K562 (cell line): ENCODE data around the gene C18orf63. TPM values are rescaled to one million over a fixed set of nuclear protein-coding genes. Genes with fewer than 3 reads are reported as not detected.

Experiments used
- ATAC-seq: fragments of 200-7000 bp; cut with Tn5 transposase; 3 replicates; pipeline ENCODE4 v1.9.1; 2020; ENCODE audit warnings: moderate library complexity
- BruUV-seq: library from RNA; stranded (reverse); fragments of 400-500 nt; replicated peaks from 2 replicates; lab custom pipeline; 2021; lab: Mats Ljungman, UMichigan
- CTCF ChIA-PET: fragments of 300-600 bp; formaldehyde crosslinking; extraction: SDS; loops from one replicate; lab custom pipeline; 2021; ENCODE audit warnings: low intra/inter-chr PET ratio; lab: Yijun Ruan, JAX
- POLR2A ChIA-PET: fragments of 300-600, 350-650 bp; sonication (Branson Sonifier 250); formaldehyde crosslinking; extraction: SDS; loops from one replicate; lab custom pipeline; 2021; ENCODE audit warnings: antibody characterized with exemption, inconsistent platforms; lab: Yijun Ruan, JAX
- DNase-seq, 4 experiments: peaks; one replicate each; pipeline versions ENCODE4 v3.0.0 to v3.0.0-alpha.2; 2011 to 2018; ENCODE audit warnings: low spot score in 3 of 4, mixed read lengths in 3 of 4; ENCODE audit errors: extremely low read depth in 1 of 4
- FAIRE-seq: peaks from 2 replicates; lab custom pipeline; 2011; peaks lifted over from hg19 to GRCh38; lab: Jason Lieb, UNC
- H2AFZ ChIP-seq: 2 replicates; pipeline ENCODE4 v1.6.0; 2011; ENCODE audit warnings: low read depth, low read length, control low read depth, inconsistent platforms
- H3K27ac ChIP-seq: fragments of 200-600 bp; 3 replicates; pipeline ENCODE4 v1.8.0; 2011; ENCODE audit warnings: low read depth, mild to moderate bottlenecking, control low read depth, inconsistent platforms, low read length, moderate library complexity, mixed read lengths; ENCODE audit errors: extremely low read depth
- H3K27me3 ChIP-seq, 2 experiments: fragments of 300-600 bp in 1 of 2; 2 replicates in 1 of 2; 3 replicates in 1 of 2; pipeline versions ENCODE4 v1.6.0 to v1.8.0; 2011; ENCODE audit warnings: inconsistent platforms in 2 of 2, low read length in 2 of 2, mild to moderate bottlenecking in 1 of 2, mixed read lengths in 1 of 2, moderate library complexity in 1 of 2; ENCODE audit not compliant: control insufficient read depth in 2 of 2, insufficient read depth in 2 of 2
- H3K36me3 ChIP-seq: fragments of 300-600 bp; 3 replicates; pipeline ENCODE4 v1.8.0; 2011; ENCODE audit warnings: mild to moderate bottlenecking, low read length, inconsistent platforms; ENCODE audit not compliant: control insufficient read depth, insufficient read depth
- H3K4me1 ChIP-seq, 2 experiments: fragments of 200-600 bp in 1 of 2; replicated peaks in 1 of 2; 2 replicates in 1 of 2; 3 replicates in 1 of 2; pipeline versions ENCODE4 v1.5.1 to v1.8.0; 2011; ENCODE audit warnings: inconsistent platforms in 2 of 2, low read length in 2 of 2, mild to moderate bottlenecking in 1 of 2, mixed read lengths in 1 of 2, moderate library complexity in 1 of 2; ENCODE audit not compliant: control insufficient read depth in 2 of 2, insufficient read depth in 2 of 2
- H3K4me2 ChIP-seq: 2 replicates; pipeline ENCODE4 v1.6.1; 2011; ENCODE audit warnings: low read length, control low read depth, inconsistent platforms, mixed read lengths; ENCODE audit not compliant: insufficient read depth
- H3K4me3 ChIP-seq: fragments of 200-600 bp; sonication (generic), shearing (Covaris generic); 2 replicates; pipeline ENCODE4 v1.5.1; 2016; ENCODE audit warnings: control low read depth, inconsistent platforms
- H3K79me2 ChIP-seq: fragments of 200-600 bp; 3 replicates; pipeline ENCODE4 v1.8.0; 2011; ENCODE audit warnings: low read length, inconsistent platforms; ENCODE audit not compliant: control insufficient read depth, insufficient read depth
- H3K9ac ChIP-seq, 2 experiments: 2 replicates each; pipeline versions ENCODE4 v1.6.0 to v1.6.1; 2011; ENCODE audit warnings: low read depth in 2 of 2, low read length in 2 of 2, control low read depth in 1 of 2, inconsistent platforms in 1 of 2, mild to moderate bottlenecking in 1 of 2, mixed read lengths in 1 of 2; ENCODE audit not compliant: insufficient read depth in 1 of 2
- H3K9me1 ChIP-seq: one replicate; pipeline ENCODE4 v1.6.0; 2011; ENCODE audit warnings: inconsistent platforms, mild to moderate bottlenecking, low read length, moderate library complexity; ENCODE audit not compliant: control insufficient read depth, insufficient read depth
- H3K9me3 ChIP-seq: replicated peaks from 2 replicates; pipeline ENCODE4 v1.5.1; 2011; ENCODE audit warnings: low read depth, low read length, inconsistent platforms; ENCODE audit not compliant: control insufficient read depth, insufficient read depth
- H4K20me1 ChIP-seq: replicated peaks from 2 replicates; pipeline ENCODE4 v1.6.1; 2011; ENCODE audit warnings: low read length, inconsistent platforms, mixed read lengths; ENCODE audit not compliant: control insufficient read depth, insufficient read depth
- CEBPG ChIP-seq, 3 experiments: fragments of 200-800 bp in 1 of 3; sonication (Bioruptor generic) in 1 of 3; sonication (generic) in 1 of 3; formaldehyde crosslinking in 1 of 3; IDR thresholded peaks in 2 of 3; conservative IDR thresholded peaks in 1 of 3; 2 replicates each; pipeline versions ENCODE4 v1.6.1 to v1.8.0; 2016 to 2022; ENCODE audit warnings: missing compliant biosample characterization in 2 of 3, missing genetic modification characterization in 2 of 3, mild to moderate bottlenecking in 1 of 3, missing genetic modification reagents in 1 of 3
- CXXC5 ChIP-seq: fragments of 250-450 bp; sonication (Bioruptor Pico); IDR thresholded peaks from 2 replicates; pipeline ENCODE4 v1.8.0; 2022; ENCODE audit warnings: inconsistent platforms, mild to moderate bottlenecking, moderate library complexity
- DPF2 ChIP-seq: fragments of 450-650 bp; IDR thresholded peaks from 2 replicates; pipeline ENCODE4 v1.6.1; 2016
- NFE2 ChIP-seq: IDR thresholded peaks from 2 replicates; pipeline ENCODE4 v1.6.1; 2014; ENCODE audit warnings: antibody characterized with exemption, low read depth
- POLR2AphosphoS2 ChIP-seq: IDR thresholded peaks from 2 replicates; pipeline ENCODE4 v1.6.1; 2012; ENCODE audit warnings: low read length, improper control_type of control experiment
- TAF7 ChIP-seq: fragments of 450-650 bp; IDR thresholded peaks from 2 replicates; pipeline ENCODE4 v1.6.1; 2016; ENCODE audit warnings: missing genetic modification characterization, missing compliant biosample characterization
- TEAD4 ChIP-seq, 2 experiments: sonication (generic) in 1 of 2; formaldehyde crosslinking in 1 of 2; IDR thresholded peaks; 2 replicates each; pipeline versions ENCODE4 v1.6.1 to v1.8.0; 2012 to 2022; ENCODE audit warnings: borderline replicate concordance in 1 of 2, inconsistent platforms in 1 of 2, low read length in 1 of 2, mild to moderate bottlenecking in 1 of 2, missing genetic modification reagents in 1 of 2
- ZNF316 ChIP-seq: fragments of 450-650 bp; IDR thresholded peaks from 2 replicates; pipeline ENCODE4 v1.6.1; 2016
- WGBS: fragments of 100-300 bp; shearing (Covaris generic); methylation state at CpG from one replicate; pipeline ENCODE4 v1.1.6; 2016; ENCODE audit warnings: low coverage, mixed read lengths; ENCODE audit not compliant: insufficient coverage; ENCODE audit errors: missing lambda C conversion rate; 5-methylcytosine and 5-hydroxymethylcytosine counted together
- in situ Hi-C: fragments of 300-500 bp; cut with MboI; formaldehyde crosslinking; loops from 4 replicates; pipeline ENCODE4 v1.15.0; 2018; ENCODE audit warnings: inconsistent platforms, mixed read lengths
- intact Hi-C: fragments of 100-400 bp; cut with micrococcal nuclease; formaldehyde crosslinking; loops from 2 replicates; pipeline ENCODE4 v1.14.2; 2022
- polyA plus RNA-seq, 8 experiments: library from polyadenylated mRNA; depleted of rRNA in 4 of 8; stranded (reverse) in 5 of 8; unstranded in 3 of 8; fragments of >200 nt; fragmentation: Nextera tagmentation in 2 of 8; fragmentation: Illumina TruSeq in 1 of 8; extraction: Ambion mirVana in 2 of 8; extraction: Trizol in 1 of 8; gene quantifications; 2 replicates each; pipeline versions ENCODE4 v1.2.1 to v1.2.3, GENCODE V29; 2011 to 2014; ENCODE audit warnings: inconsistent platforms in 1 of 8, missing spikeins in 1 of 8
- total RNA-seq, 7 experiments: library from RNA; depleted of rRNA in 6 of 7; stranded (reverse); fragments of >200 nt in 6 of 7; fragmentation: Illumina TruSeq in 2 of 7; extraction: Trizol in 2 of 7; gene quantifications; 2 replicates each; pipeline versions ENCODE4 v1.2.1 to v1.2.3, GENCODE V29; 2011 to 2021; ENCODE audit warnings: low replicate concordance in 1 of 7
- TF ChIP-seq, protein P1 (sequence below), 2 experiments: IDR thresholded peaks; 2 replicates each; pipeline ENCODE4 v1.6.1; 2012; ENCODE audit warnings: improper control_type of control experiment in 2 of 2, low read depth in 2 of 2, low read length in 2 of 2, borderline replicate concordance in 1 of 2
- TF ChIP-seq, protein P2 (sequence below): fragments of 250-450 bp; sonication (Bioruptor Pico); IDR thresholded peaks from 2 replicates; pipeline ENCODE4 v1.5.0; 2021

C18orf63 gene
- total and polyA plus RNA-seq, 9 of the 15 experiments (the other 6 are each of a cell fraction or from before 2014, with no cell fraction given): not detected

DNA sequence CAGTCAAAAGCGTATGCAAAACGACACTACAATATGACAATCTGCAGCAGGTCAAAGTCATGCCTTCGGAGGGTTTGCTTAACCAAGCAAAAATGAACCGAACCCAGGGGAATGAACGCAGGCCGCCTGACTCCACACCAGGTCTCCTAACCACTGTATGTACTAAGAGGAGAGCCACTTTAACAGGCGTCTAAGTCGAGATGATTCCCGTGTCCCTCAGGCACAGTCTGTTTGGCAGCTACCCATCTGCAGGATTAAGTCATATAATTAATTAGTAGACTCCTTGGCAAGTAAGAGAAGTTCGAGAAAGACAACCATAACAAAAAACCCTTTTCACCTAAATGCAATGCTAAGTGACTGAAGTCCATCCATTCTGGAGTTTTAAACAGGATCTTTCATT lies 39.0 kb upstream of the C18orf63 start:
- CTCF ChIA-PET: no interaction called here
- intact Hi-C loops: no loop called here

DNA sequence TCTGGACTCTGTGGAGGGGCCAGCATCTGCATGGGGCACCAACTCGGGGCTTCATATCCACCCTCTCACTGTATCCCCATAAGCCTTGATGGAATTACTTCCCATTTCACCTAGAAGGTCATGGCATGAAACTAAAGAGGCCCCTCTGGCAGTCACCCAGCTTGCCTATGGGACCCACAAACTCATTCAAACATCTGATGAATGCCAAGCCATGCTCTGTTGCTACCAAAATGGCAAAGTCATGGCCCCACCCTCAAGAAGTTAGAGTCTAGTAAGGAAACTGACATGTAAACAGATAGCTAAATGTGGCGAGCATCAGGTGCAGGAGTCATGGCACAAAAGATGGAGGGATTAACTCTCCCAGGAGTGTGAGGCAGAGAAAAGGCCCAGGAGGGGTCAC lies 38.3 kb upstream of the C18orf63 start:
- in situ Hi-C loops: no loop called here
- Histone ChIP-seq H3K9ac (no peak overlapping the region), H3K36me3 (no peaks in the 10 kb centered on the region), H3K4me3 (no peak overlapping the region), H3K27me3 (no peaks in the 10 kb centered on the region), H3K27ac (no peak overlapping the region), H4K20me1 (no peaks in the 10 kb centered on the region), H3K4me1 (no peaks in the 10 kb centered on the region; a peak in 1 of 5 replicates), H2AFZ (no peak overlapping the region), H3K9me1 (no peaks in the 10 kb centered on the region)
- no TSS peak for BruUV-seq
- WGBS: 14% methylated on average over 2 of the region's 2 CpGs
- DNase-seq: no peak
- CTCF ChIA-PET: no interaction called here
- FAIRE-seq: no peak
- peak; percentile 43; the same call in 1 of the 2 replicates for TF ChIP-seq NFE2
- peak; percentile 24; the same call in 1 of the 2 replicates for TF ChIP-seq ZNF316
- TF ChIP-seq, protein P1, sequence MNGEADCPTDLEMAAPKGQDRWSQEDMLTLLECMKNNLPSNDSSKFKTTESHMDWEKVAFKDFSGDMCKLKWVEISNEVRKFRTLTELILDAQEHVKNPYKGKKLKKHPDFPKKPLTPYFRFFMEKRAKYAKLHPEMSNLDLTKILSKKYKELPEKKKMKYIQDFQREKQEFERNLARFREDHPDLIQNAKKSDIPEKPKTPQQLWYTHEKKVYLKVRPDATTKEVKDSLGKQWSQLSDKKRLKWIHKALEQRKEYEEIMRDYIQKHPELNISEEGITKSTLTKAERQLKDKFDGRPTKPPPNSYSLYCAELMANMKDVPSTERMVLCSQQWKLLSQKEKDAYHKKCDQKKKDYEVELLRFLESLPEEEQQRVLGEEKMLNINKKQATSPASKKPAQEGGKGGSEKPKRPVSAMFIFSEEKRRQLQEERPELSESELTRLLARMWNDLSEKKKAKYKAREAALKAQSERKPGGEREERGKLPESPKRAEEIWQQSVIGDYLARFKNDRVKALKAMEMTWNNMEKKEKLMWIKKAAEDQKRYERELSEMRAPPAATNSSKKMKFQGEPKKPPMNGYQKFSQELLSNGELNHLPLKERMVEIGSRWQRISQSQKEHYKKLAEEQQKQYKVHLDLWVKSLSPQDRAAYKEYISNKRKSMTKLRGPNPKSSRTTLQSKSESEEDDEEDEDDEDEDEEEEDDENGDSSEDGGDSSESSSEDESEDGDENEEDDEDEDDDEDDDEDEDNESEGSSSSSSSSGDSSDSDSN (IDR thresholded peaks at IDR 0.05; ENCODE audit: borderline replicate concordance in 1 of 2, low read depth in 2 of 2, low read length in 2 of 2): no peak
- no peak for TF ChIP-seq DPF2
- no peak for TF ChIP-seq CEBPG (CRISPR knock-in tag; IDR thresholded peaks at IDR 0.05)
- no peak for TF ChIP-seq CEBPG (tag; conservative IDR thresholded peaks at IDR 0.05 in 1 of 2, IDR thresholded peaks at IDR 0.05 in 1 of 2)
- TF ChIP-seq, protein P2, sequence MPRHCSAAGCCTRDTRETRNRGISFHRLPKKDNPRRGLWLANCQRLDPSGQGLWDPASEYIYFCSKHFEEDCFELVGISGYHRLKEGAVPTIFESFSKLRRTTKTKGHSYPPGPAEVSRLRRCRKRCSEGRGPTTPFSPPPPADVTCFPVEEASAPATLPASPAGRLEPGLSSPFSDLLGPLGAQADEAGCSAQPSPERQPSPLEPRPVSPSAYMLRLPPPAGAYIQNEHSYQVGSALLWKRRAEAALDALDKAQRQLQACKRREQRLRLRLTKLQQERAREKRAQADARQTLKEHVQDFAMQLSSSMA (CRISPR knock-in tag): no peak
- TF ChIP-seq, all 486 proteins: peak for 2
- no peaks in the 10 kb centered on the region for H3K9me3 ChIP-seq
- intact Hi-C loops: no loop called here
- POLR2A ChIA-PET: interaction anchor here (0.6 kb wide), 1 partner anchor 15 kb away, joined by 4 read pairs; no protein-coding TSS in a partner anchor
- ATAC-seq: no peak
- no peaks in the 10 kb centered on the region for H3K79me2 ChIP-seq
- H3K4me2 ChIP-seq: no peak overlapping the region

More for the DNA sequence above, 39.0 kb upstream of the C18orf63 start:
- no peak for TF ChIP-seq TEAD4 (IDR thresholded peaks at IDR 0.05; ENCODE audit: low read length)
- TF ChIP-seq TEAD4 (CRISPR knock-in tag; IDR thresholded peaks at IDR 0.05; ENCODE audit: borderline replicate concordance): no peak
- no peak for TF ChIP-seq POLR2AphosphoS2
- no peak for TF ChIP-seq CXXC5 (CRISPR knock-in tag)
- TF ChIP-seq TAF7 (tag): no peak
- H2AFZ ChIP-seq: no peak overlapping the region; the same call in 1 of the 2 replicates
- no peak overlapping the region for H3K4me3 ChIP-seq
- 43% methylated on average over 10 of the region's 10 CpGs for WGBS
- no peaks in the 10 kb centered on the region for H3K36me3 ChIP-seq
- no peak overlapping the region for H3K9ac ChIP-seq
- ATAC-seq: no peak
- H3K27ac ChIP-seq: no peak overlapping the region
- H4K20me1 ChIP-seq: no peaks in the 10 kb centered on the region
- H3K4me2 ChIP-seq: no peak overlapping the region
- no peak for DNase-seq
- no peak for FAIRE-seq
- H3K79me2 ChIP-seq: no peaks in the 10 kb centered on the region
- in situ Hi-C loops: no loop called here
- POLR2A ChIA-PET: no interaction called here
- H3K9me1 ChIP-seq: no peaks in the 10 kb centered on the region
- no TSS peak for BruUV-seq
- H3K9me3 ChIP-seq: no peaks in the 10 kb centered on the region
- H3K4me1 ChIP-seq: no peaks in the 10 kb centered on the region; a peak in 1 of 5 replicates
- H3K27me3 ChIP-seq: no peaks in the 10 kb centered on the region
